ENCODE results near the gene TUBD1. TPM values are rescaled to one million over a fixed set of nuclear protein-coding genes. Genes with fewer than 3 reads are reported as not detected.
A peak's percentile ranks its signal among the peaks of the same experiment; 100 is the strongest.
"Not testable (repeated sequence)": the region's sequence is repeated elsewhere in the genome, so short reads cannot be mapped to it uniquely, and the experiment has no call there.

The TUBD1 gene
- total RNA-seq, 2 experiments from 2014 or later: 14.5 to 14.7 TPM

- POLR2A ChIA-PET: interaction anchor here (0.7 to 9.9 kb wide), 9 partner anchors 10 to 99 kb away, joined by 3 to 89 read pairs (median 4); no protein-coding TSS in a partner anchor
Observed at GRCh38 chr17:59853168-59853918, 39.4 kb downstream of the TUBD1 start.

DNA sequence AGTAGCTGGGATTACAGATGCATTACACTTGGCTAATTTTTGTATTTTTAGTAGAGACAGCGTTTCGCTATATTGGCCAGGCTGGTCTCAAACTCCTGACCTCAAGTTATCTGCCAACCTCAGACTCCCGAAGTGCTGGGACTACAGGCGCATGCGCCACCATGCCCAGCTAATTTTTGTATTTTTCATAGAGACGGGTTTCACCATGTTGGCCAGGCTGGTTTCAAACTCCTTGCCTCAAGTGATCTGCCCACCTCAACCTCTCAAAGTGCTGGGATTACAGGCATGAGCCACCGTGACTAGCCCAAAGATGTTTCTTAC, 39.9 kb downstream of the TUBD1 start:
- not testable (repeated sequence) for H3K9me3 Mint-ChIP-seq (ENCODE audit: insufficient read depth); DNase-seq; ATAC-seq; H3K36me3 Mint-ChIP-seq (ENCODE audit: low read depth); H3K4me3 Mint-ChIP-seq; H3K27me3 Mint-ChIP-seq (ENCODE audit: low read depth); H3K27ac Mint-ChIP-seq
- peaks cover 43% of the 10 kb centered on the region for H3K4me1 Mint-ChIP-seq (ENCODE audit: low read depth)
- POLR2A ChIA-PET: interaction anchor here (1.0 to 9.9 kb wide), 7 partner anchors 9 to 98 kb away, joined by 3 to 89 read pairs (median 4); no protein-coding TSS in a partner anchor
- CTCF ChIA-PET: interaction anchor here (1.0 to 2.2 kb wide), 8 partner anchors 11 to 83 kb away, joined by 3 to 12 read pairs (median 6); no protein-coding TSS in a partner anchor

More at GRCh38 chr17:59853168-59853918, 39.4 kb downstream of the TUBD1 start:
- H3K27ac Mint-ChIP-seq: peak overlapping the region; percentile 40
- CTCF ChIA-PET: interaction anchor here (0.6 to 2.2 kb wide), 12 partner anchors 12 to 91 kb away, joined by 3 to 12 read pairs (median 5); no protein-coding TSS in a partner anchor
- H3K4me3 Mint-ChIP-seq: no peak overlapping the region
- no peaks in the 10 kb centered on the region for H3K27me3 Mint-ChIP-seq (ENCODE audit: low read depth)
- peaks cover 4% of the 10 kb centered on the region for H3K36me3 Mint-ChIP-seq (ENCODE audit: low read depth)
- H3K9me3 Mint-ChIP-seq (ENCODE audit: insufficient read depth): no peaks in the 10 kb centered on the region
- peaks cover 42% of the 10 kb centered on the region for H3K4me1 Mint-ChIP-seq (ENCODE audit: low read depth)
- ATAC-seq: peak; percentile 67
- peak; percentile 61 for DNase-seq

- Mint-ChIP-seq H3K4me3 (no peak overlapping the region), H3K36me3 (ENCODE audit: low read depth) (peaks cover 4% of the 10 kb centered on the region), H3K27me3 (ENCODE audit: low read depth) (no peaks in the 10 kb centered on the region), H3K4me1 (ENCODE audit: low read depth) (peaks cover 48% of the 10 kb centered on the region), H3K27ac (peak overlapping the region; percentile 39), H3K9me3 (ENCODE audit: insufficient read depth) (no peaks in the 10 kb centered on the region)
- DNase-seq (no peak), ATAC-seq (no peak)
- ChIA-PET CTCF (interaction anchor here (2.2 kb wide), 1 partner anchor 18 kb away, joined by 7 read pairs; no protein-coding TSS in a partner anchor), POLR2A (interaction anchor here (9.9 kb wide), 1 partner anchor 13 kb away, joined by 89 read pairs; no protein-coding TSS in a partner anchor)
Observed at GRCh38 chr17:59851439-59852375, 41.0 kb downstream of the TUBD1 start.

GRCh38 chr17:59850311-59850710, 42.4 kb downstream of the TUBD1 start:
- H3K4me3 Mint-ChIP-seq; CTCF ChIA-PET; H3K27me3 Mint-ChIP-seq (ENCODE audit: low read depth); H3K27ac Mint-ChIP-seq; DNase-seq; H3K9me3 Mint-ChIP-seq (ENCODE audit: insufficient read depth); ATAC-seq; H3K36me3 Mint-ChIP-seq (ENCODE audit: low read depth): not testable (repeated sequence)
- peaks cover 61% of the 10 kb centered on the region for H3K4me1 Mint-ChIP-seq (ENCODE audit: low read depth)
- POLR2A ChIA-PET: interaction anchor here (0.7 to 9.9 kb wide), 4 partner anchors 12 to 99 kb away, joined by 3 to 89 read pairs (median 4); no protein-coding TSS in a partner anchor

- Mint-ChIP-seq H3K27ac (peak overlapping the region; percentile 45), H3K36me3 (ENCODE audit: low read depth) (peaks cover 4% of the 10 kb centered on the region), H3K27me3 (ENCODE audit: low read depth) (no peaks in the 10 kb centered on the region), H3K4me1 (ENCODE audit: low read depth) (peaks cover 72% of the 10 kb centered on the region), H3K9me3 (ENCODE audit: insufficient read depth) (no peaks in the 10 kb centered on the region), H3K4me3 (peak overlapping the region; percentile 6)
- POLR2A ChIA-PET: interaction anchor here (0.7 to 9.9 kb wide), 7 partner anchors 10 to 97 kb away, joined by 3 to 89 read pairs (median 5); no protein-coding TSS in a partner anchor
- ATAC-seq: peak; percentile 34
- peak; percentile 62 for DNase-seq
- CTCF ChIA-PET: interaction anchor here (1.1 to 3.2 kb wide), 5 partner anchors 10 to 66 kb away, joined by 4 to 13 read pairs (median 5); no protein-coding TSS in a partner anchor
Observed at GRCh38 chr17:59848778-59849177, 44.0 kb downstream of the TUBD1 start.

GRCh38 chr17:59848385-59848668, 44.4 kb downstream of the TUBD1 start:
- ATAC-seq: no peak
- no peak overlapping the region for H3K4me3 Mint-ChIP-seq

GRCh38 chr17:59846394-59847165, 46.2 kb downstream of the TUBD1 start:
- no peaks in the 10 kb centered on the region for H3K9me3 Mint-ChIP-seq (ENCODE audit: insufficient read depth)
- peak overlapping the region; percentile 44 for H3K27ac Mint-ChIP-seq
- peaks cover 71% of the 10 kb centered on the region for H3K4me1 Mint-ChIP-seq (ENCODE audit: low read depth)
- H3K36me3 Mint-ChIP-seq (ENCODE audit: low read depth): peaks cover 17% of the 10 kb centered on the region
- H3K27me3 Mint-ChIP-seq (ENCODE audit: low read depth): no peaks in the 10 kb centered on the region
- H3K4me3 Mint-ChIP-seq: no peak overlapping the region
- peak; percentile 55 for ATAC-seq
- POLR2A ChIA-PET: interaction anchor here (0.7 to 10.9 kb wide), 10 partner anchors 8 to 118 kb away, joined by 3 to 406 read pairs (median 8); partner anchors contain the start of gene RNFT1
- CTCF ChIA-PET: interaction anchor here (1.1 to 3.2 kb wide), 4 partner anchors 18 to 68 kb away, joined by 3 to 13 read pairs (median 7); no protein-coding TSS in a partner anchor
- no peak for DNase-seq

More at GRCh38 chr17:59848385-59848668, 44.4 kb downstream of the TUBD1 start:
- Mint-ChIP-seq H3K27ac (no peak overlapping the region), H3K27me3 (ENCODE audit: low read depth) (no peaks in the 10 kb centered on the region), H3K36me3 (ENCODE audit: low read depth) (peaks cover 6% of the 10 kb centered on the region), H3K9me3 (ENCODE audit: insufficient read depth) (no peaks in the 10 kb centered on the region), H3K4me1 (ENCODE audit: low read depth) (peaks cover 74% of the 10 kb centered on the region)
- POLR2A ChIA-PET: interaction anchor here (0.7 to 9.9 kb wide), 8 partner anchors 10 to 96 kb away, joined by 3 to 89 read pairs (median 5); no protein-coding TSS in a partner anchor
- DNase-seq: no peak
- CTCF ChIA-PET: interaction anchor here (1.1 to 3.2 kb wide), 5 partner anchors 9 to 65 kb away, joined by 4 to 13 read pairs (median 5); no protein-coding TSS in a partner anchor

GRCh38 chr17:59845595-59846393, 46.9 kb downstream of the TUBD1 start:
- H3K36me3 Mint-ChIP-seq (ENCODE audit: low read depth): peaks cover 25% of the 10 kb centered on the region
- ATAC-seq: peak; percentile 12
- H3K9me3 Mint-ChIP-seq (ENCODE audit: insufficient read depth): no peaks in the 10 kb centered on the region
- peak overlapping the region; percentile 66 for H3K27ac Mint-ChIP-seq
- no peak overlapping the region for H3K4me3 Mint-ChIP-seq
- peaks cover 75% of the 10 kb centered on the region for H3K4me1 Mint-ChIP-seq (ENCODE audit: low read depth)
- no peaks in the 10 kb centered on the region for H3K27me3 Mint-ChIP-seq (ENCODE audit: low read depth)
- ChIA-PET POLR2A (interaction anchor here (1.2 to 10.9 kb wide), 9 partner anchors 7 to 119 kb away, joined by 3 to 406 read pairs (median 9); partner anchors contain the start of gene RNFT1), CTCF (interaction anchor here (1.0 to 2.7 kb wide), 6 partner anchors 15 to 67 kb away, joined by 3 to 13 read pairs (median 4); no protein-coding TSS in a partner anchor)
- DNase-seq: no peak

DNA sequence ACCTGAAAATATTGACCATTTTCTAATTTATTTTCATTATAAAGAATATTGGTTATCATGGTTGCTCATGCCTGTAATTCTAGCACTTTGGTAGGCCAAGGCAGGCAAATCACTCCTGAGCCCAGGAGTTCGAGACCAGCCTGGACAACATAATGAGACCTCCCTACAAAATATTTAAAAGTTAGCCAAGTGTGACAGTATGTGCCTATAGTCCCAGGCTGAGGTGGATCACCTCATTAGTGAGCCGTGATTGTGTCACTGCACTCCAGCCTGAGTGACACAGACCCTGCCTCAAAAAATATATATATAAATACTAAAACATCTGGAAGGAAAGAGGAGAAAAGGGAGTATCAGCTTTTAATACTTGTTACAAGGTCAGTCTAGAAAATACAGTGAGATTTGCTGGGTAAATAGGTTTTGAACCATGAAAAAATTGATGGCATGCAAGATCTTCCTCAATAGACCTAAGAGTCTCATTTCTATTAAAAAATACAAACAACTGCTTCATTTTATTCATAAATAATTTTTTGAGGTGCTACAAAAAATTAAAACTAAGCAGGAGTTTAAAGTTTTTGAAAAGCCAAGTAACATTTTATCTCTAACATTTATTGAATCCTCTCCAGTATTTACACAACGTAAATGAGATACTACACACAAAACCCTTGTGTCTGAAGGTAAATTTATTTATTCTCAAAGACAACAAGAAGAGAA, 47.7 kb downstream of the TUBD1 start:
- Mint-ChIP-seq H3K27ac (peak overlapping the region; percentile 66), H3K27me3 (ENCODE audit: low read depth) (no peaks in the 10 kb centered on the region), H3K9me3 (ENCODE audit: insufficient read depth) (no peaks in the 10 kb centered on the region), H3K36me3 (ENCODE audit: low read depth) (peaks cover 32% of the 10 kb centered on the region), H3K4me3 (no peak overlapping the region), H3K4me1 (ENCODE audit: low read depth) (peaks cover 77% of the 10 kb centered on the region)
- no peak for DNase-seq
- POLR2A ChIA-PET: interaction anchor here (1.5 to 10.9 kb wide), 7 partner anchors 6 to 90 kb away, joined by 3 to 406 read pairs (median 12); no protein-coding TSS in a partner anchor
- CTCF ChIA-PET: interaction anchor here (1.0 to 1.2 kb wide), 4 partner anchors 14 to 66 kb away, joined by 3 to 4 read pairs (median 3); no protein-coding TSS in a partner anchor
- ATAC-seq: no peak

All from activated CD8-positive, alpha-beta T cell treated with anti-CD3 and anti-CD28 coated beads, Interleukin-2, amount 10 ng/mL, durations not matched to agents 7 days and 5 days (primary cell).